SW480 (cell line): ENCODE results near the gene USF3.

ENCODE experiments used
- DNase-seq: peaks from one replicate; pipeline ENCODE4 v3.0.0-alpha.2; 2016; ENCODE audit warnings: low spot score

Gene USF3, protein sequence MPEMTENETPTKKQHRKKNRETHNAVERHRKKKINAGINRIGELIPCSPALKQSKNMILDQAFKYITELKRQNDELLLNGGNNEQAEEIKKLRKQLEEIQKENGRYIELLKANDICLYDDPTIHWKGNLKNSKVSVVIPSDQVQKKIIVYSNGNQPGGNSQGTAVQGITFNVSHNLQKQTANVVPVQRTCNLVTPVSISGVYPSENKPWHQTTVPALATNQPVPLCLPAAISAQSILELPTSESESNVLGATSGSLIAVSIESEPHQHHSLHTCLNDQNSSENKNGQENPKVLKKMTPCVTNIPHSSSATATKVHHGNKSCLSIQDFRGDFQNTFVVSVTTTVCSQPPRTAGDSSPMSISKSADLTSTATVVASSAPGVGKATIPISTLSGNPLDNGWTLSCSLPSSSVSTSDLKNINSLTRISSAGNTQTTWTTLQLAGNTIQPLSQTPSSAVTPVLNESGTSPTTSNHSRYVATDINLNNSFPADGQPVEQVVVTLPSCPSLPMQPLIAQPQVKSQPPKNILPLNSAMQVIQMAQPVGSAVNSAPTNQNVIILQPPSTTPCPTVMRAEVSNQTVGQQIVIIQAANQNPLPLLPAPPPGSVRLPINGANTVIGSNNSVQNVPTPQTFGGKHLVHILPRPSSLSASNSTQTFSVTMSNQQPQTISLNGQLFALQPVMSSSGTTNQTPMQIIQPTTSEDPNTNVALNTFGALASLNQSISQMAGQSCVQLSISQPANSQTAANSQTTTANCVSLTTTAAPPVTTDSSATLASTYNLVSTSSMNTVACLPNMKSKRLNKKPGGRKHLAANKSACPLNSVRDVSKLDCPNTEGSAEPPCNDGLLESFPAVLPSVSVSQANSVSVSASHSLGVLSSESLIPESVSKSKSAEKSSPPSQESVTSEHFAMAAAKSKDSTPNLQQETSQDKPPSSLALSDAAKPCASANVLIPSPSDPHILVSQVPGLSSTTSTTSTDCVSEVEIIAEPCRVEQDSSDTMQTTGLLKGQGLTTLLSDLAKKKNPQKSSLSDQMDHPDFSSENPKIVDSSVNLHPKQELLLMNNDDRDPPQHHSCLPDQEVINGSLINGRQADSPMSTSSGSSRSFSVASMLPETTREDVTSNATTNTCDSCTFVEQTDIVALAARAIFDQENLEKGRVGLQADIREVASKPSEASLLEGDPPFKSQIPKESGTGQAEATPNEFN (N-terminal part only)

DNA sequence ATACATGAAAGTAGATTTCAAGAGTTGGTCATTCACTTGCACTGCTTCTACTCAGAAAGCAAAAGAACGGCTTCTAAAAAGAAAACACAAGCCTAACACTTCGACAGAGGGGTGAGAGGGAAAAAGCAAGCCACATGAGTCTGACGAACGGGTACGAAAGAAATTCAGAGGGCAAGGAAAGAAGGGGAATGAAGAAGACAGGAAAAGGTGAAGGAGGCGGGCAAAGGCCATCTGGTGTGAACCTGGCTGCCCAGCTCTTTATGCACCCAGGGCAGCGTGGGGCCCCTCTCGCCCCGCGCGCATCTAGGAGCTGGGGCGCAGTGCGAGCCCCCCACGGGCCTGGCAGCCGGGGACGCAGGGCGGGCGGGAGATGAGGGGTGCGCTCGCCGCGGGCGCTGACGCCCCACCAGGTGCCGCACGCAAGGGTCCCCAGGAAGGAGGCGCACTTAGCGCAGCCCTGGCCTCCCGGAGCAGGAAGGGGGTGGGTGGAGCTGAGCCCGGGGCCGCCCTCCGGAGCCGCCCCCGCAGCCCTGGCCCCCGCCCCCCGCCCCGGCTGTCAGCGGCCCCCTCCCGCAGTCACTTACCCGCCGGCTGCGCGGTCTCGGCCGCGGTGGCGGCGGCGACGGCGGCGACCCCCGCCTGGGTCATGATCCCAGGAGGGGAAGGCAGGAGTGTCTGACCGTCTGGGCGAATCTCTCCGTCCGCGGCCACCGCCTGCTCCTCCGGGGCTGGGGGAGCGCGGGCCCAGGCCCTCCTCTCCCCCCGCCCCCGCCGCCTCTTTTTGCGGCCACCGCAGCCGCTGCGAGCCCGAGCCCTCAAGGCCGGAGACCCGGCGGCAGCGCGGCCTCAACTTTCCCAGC lies at the start of gene USF3:
USF3 (minus strand) TSS at position 857 of the 860 bp plus-strand sequence. CDS start 21,764 bp downstream, outside the sequence.
- DNase-seq: peak; percentile 55

DNA sequence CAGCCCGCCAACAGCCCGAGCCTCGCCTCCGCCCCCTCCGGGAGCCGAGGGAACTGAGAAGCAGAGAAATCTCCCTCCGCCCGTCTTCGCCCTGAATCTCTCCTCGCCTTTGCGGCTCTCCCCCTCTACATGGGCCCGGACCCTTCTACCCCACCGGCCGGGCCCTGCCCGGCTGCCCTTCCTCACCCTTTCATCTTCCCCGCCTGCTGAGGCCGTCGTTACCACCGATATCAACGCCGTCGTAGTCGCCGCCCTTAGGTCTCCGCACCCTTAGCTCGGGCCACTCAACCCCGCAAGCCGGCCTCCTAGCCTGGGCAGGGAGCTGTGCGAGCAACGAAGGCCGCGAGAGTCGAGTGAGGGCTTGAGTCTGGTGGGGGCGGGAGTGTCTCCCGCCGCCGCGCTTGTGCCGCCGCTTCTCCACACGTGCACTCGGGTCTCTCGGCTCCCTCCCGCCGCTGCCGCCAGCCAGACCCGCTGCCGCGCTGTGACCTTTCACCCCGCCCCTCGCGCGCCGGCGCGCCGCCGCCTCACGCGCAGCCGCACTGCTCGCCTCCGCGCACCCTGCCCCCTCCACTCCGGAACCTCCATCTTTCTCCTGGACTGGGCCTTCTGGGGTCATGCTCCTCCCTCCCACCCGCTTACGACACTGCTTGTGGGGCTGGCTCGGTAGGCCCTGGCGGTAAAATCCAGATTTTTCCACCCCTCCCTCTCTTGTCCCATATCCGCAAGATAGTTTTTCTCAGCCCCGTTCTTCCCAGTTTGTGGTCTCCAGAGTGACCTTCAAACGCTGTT lies 49.5 kb upstream of the USF3 start, which contains the start of gene NAA50:
NAA50 (minus strand) TSS at position 494 of the 792 bp plus-strand sequence; CDS start at position 194, 300 bp downstream.
- peak; percentile 90 for DNase-seq

DNA sequence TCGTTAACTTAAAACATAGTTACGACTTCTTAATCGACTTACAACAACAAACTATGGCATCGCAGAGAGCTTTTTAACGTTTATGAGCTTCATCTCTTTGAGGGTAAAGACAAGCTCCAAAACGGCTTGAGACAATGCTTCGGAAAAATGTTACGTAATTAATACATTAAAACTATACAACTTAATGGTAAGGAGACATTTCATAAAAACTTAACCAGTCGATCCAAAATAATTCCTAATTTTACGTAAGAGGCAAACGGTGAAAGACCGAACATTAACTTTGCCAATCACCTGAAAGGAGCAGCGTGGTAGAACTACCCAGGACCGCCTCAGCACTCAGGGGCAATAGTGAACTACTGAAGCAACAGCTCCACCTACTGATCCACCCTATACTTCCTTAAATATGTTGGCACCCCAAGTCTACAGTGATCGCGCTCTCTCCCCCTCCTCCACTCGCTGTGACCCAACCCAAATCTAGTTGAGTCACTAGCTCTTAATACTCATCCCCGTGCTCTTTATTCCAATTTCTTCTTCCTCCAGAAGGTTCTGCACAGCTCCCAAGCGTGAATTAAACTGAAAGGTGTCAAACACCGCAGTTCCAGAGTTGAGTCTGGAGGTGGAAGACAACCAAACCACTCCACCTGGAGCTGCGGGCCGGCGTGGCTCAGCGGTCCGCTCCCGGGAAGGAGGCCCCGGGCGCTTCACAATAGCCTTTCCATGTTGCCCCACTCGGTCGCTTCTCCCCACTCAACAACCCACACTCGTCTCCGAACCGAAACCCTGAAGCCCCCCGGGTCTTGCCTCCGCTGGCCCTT lies 48.7 kb upstream of the USF3 start:
- peak; percentile 93 for DNase-seq

DNA sequence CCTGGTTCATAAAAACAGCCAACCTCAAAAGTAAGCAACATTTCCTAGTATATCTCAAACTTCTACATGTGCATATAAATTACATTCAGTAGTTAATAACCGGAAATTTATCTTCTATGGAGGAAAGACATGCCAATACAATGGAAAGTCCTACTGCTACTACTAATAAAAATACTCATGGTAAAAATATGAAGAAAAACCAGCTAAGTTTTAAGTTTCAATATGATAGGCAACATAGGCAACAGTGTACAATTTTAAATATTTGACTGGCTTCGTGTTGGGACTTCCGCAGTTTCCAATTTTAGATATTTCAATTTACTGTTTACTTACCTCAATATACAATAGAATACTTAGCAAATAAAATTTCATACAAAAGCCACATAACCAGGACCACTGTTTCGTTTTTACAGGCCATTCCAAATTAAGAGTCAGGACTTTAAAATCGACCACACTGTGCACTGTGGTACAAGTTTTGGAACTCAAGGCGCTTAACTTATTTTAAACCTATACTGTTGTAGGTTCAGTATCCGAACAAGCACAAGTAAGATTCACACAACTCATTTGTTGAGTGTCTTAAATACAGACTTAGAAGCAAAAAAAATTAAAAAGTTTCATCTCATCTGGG lies 46.7 kb upstream of the USF3 start:
- DNase-seq: no peak

DNA sequence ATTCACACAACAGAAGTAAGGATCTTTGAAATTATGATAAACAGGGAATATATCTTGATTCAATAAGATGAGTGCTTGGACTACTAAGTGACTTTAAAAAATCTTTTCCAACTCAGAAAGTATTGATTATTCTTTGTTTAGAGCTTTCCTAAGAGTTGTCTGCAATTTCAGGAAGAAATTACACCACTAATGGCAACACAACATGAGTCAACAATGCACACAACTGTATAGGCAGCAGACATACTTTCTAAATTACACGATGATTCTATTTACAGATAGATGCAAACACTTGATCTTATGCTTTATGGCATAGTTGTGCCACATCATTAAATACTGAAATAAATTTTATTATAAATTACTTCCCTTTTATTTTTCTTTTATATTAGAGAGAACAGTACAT lies 45.2 kb upstream of the USF3 start:
- no peak for DNase-seq

DNA sequence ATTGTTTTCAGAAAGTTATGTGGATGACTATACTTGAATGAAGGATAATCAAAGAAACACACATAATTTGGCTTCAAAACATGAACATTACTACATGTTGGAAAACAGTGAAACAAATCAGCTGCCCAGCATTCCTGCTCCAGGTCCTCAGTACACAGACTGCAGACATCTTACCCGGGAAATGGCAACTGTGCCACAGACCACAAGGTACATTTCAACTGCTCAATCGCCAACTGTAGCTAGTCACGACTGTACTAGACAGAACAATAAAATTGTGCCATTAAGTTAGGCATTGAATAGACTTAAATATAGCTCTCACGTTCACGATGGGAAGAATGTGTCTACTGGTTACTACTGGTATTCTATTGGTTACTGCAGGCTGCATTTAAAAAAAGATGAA lies 44.6 kb upstream of the USF3 start:
- DNase-seq: no peak

DNA sequence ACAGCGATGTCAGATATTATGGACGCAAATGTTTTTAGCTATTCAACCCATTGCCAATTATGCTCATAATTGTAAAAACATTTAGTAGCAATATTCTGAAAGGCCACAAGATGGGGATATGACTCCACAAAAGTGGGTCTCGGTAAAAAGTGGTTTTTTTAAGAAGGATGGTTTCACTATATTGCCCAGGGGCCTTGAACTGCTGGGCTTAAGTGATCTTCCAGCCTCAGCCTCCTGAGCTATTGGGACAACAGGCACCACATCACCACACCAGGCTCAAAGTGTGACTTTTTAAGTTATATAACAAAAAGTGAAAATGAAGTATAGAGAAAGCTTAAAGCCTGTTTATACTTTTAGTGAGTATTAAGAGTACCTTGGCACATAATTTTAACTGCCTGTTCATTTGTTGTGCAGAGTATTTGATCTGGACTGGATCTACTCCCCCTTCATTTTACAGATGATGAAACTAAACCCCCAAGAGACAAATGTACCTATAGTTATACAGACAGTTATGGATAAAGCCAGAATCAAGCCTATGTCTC lies 40.2 kb upstream of the USF3 start:
- peak; percentile 55 for DNase-seq

DNA sequence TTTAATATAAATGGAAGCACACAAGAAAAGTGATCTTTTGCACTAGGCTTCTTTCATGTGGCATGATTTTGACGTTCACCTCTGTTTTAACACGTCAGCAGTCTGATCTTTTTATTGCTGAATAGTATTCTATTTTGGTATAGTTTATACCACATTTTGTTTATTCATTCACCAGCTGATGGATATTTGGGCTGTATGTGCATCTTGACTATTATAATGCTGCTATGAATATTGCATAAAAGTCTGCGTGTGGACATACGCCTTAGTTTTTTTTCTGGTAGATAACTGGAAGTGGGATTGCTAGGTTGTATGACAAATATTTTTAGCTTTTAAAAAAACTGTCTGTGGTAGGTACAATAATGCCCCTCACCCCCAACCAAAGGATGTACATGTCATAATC lies 35.3 kb upstream of the USF3 start:
- no peak for DNase-seq

DNA sequence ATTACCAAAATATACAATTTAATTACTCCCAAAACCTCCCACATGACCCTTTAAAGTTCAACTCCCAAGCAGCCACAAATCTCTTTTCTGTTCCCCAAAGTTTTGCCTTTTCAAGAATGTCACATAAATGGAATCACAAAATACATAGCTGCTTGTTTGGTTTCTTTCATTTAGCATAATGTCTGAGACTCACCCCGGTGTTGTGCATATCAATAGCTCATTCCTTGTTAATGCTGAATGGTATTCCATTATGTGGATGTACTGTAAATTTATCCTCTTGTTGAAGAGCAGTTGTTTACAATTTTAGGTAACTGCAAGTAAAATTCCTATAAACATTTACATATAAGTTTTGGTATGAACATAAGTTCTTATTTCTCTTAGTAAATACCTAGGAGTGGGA lies 34.1 kb upstream of the USF3 start:
- DNase-seq: no peak

DNA sequence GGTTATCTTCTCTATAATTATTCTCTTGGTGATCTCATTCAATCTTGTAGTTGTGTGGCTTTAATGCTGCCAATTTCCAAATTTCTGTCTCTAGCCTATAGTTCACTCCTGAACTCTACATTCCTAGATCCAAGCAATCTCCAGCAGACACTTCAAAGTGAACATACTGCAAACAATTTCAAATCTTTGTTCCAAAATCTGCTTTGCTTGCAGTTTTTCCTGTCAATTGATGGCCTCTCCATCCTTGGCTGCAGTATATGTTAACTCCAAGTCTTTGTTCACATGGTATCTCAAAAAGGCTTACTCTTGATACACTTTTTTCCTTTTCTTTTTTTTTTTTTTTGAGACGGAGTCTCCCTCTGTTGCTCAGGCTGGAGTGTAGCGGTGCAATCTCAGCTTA lies 32.2 kb upstream of the USF3 start:
- DNase-seq: no peak

DNA sequence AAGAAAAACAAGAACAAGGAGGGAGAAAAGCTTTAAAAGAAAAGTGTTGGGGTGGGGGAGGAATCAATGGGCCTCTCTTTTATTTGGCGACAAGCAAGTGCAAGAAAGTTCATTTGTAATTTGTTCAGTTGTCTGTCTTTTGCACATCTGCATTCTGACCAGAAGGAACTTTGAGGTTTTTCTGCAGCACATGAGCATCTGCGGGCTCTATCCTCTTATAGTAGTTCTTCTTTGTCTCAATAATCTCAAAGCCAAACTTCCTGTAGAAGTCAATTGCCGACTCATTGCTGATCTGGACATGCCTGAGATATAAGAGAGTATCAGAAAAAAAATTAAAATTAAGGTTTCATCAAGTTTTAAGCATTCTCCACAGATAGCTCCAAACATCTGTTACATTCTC lies 25.2 kb upstream of the USF3 start:
- DNase-seq: no peak

DNA sequence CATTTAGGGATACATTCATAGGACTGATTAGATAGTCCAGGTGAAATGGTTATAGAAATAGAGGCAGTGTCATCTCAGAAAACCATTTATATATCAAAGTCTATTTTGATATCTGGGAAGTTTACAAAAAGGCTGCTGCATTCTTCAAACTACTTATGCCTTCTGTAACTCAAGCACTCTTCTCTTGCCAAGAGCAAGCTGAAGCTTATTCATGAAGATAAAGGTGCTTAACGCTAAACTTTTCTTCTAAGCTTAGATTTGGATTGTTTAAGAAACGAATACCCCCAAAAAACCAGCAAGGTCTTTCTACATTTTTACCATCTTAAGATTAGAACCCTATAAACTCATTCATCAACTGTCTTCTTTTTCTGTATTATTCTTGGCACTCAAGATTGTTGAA lies 23.3 kb upstream of the USF3 start:
- no peak for DNase-seq

DNA sequence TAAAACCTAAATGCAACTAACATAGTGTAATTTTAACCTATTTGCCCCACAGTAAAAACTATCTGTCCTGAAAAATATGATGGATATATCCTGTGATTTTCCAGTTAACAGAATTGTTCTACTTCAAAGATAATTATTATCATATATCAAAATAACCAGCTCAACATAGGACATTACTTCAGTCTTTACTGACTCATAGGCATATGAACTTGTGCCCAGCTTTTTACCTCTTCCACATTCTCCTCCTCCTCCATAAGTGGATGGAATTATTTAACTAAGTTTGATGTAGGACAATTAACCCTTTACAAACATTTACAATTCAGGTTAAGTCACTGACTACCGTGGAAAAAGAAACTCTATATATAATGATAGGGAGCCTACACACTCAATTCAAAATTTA lies 22.9 kb upstream of the USF3 start:
- no peak for DNase-seq

DNA sequence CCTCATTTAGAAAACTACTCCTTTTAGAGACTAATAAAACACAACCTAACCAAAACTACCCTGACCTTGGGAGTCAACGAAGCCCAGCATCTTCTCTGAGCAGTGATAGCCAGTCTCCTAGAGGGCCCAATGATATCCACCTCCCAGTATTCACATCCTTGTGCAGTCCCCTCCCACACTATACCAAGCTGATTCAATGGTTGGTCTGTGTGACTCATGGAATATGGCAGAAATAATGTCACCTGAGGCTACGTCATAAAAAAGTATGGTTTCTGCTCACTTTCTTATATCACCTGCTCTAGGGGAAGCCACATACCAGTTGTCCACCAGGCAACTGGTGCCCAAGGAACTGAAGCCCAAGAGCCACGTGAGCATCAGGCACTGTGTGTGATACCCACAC lies 21.4 kb upstream of the USF3 start:
- no peak for DNase-seq

DNA sequence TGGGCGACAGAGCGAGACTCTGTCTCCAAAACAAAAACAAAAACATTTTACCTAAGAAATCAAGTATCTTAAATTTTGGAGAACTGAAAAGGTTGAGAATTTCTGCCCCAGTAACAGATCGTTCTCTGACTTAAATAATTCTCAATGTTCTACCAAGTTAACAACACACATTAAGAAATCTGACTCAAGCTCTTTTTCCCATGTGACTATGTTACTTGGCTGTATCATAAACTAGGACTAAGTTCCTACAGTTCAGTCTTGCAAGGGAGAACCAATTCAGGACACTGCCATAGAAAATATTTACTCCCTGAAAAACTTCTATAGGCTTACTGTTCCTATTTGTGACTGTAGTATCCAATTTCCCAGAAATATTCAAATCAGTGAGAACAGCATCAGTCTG lies 20.9 kb upstream of the USF3 start:
- DNase-seq: no peak

DNA sequence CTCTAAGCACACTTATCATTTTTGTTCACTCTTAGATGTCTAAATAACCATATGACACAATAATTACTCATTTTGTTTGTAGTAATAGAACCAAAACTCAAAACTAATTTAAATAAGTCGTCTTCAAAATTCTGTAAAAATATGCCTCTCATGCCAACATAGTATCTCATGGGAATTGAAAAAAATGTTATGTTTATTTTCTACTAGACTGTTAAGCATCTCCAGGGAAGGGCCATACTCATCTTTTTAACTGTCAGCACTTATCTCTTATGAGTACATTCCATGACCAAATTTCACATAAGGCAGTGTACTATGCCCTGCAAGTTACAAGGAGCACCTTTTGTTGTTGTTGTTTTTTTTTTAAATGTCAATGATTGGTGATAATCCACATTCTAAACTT lies 18.3 kb upstream of the USF3 start:
- no peak for DNase-seq

DNA sequence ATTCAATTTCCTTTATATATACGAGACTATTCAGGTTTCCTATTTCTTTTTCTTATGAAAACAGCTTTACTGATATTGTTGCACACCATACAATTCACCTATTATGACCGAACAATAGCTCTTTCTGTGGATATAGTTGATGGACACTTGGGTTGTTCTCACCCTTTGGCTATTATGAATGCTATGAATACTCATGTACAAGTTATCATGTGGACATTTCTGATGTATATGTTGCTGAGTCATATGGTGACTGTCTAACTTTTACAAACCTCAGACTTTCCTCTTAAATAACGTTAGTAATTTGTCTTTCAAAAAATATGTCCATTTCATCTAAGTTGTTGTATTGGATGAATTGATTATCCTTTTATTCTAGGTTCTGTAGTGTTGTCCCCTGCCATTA lies 15.7 kb upstream of the USF3 start:
- DNase-seq: peak; percentile 20

DNA sequence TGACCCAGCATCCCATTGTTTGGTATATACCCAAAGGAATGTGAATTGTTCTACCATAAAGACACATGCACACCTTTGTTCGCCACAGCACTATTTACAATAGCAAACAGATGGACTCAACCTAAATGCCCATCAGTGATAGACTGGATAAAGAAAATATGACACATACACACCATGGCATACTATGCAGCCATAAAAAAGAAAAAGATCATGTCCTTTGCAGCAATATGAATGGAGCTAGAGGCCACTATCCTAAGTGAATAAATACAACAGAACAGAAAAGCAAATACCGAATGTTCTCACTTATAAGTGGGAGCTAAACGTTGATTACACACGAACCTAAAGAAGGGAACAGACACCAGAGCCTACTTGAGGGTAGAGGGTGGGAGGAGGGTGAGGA lies 11.4 kb upstream of the USF3 start:
- DNase-seq: no peak

DNA sequence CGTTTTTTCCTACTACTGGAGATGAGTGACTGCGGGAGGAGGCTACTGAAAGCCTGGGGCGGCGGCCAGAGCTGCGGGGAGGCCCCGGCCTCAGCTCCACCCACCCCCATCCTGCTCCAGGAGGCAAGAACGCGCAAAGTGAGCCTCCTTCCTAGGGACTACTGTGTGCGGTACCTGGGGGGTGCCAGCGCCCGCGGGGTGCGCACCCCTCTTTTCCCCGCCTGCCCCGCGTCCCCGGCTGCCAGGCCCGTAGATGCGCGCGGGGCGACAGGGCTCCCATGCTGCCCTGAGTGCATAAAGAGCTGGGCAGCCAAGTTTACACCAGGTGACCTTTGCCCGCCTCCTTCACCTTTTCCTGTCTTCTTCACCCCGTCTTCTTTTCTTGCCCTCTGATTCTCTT lies 2.5 kb upstream of the USF3 start:
- no peak for DNase-seq
